Calu3 (cell line): ENCODE data around the gene CAPZA1. TPM values are rescaled to one million over a fixed set of nuclear protein-coding genes. Genes with fewer than 3 reads are reported as not detected.

Experiments
- BruUV-seq: library from RNA; stranded (reverse); fragments of 400-500 nt; replicated peaks from 2 replicates; lab custom pipeline; 2021; lab: Mats Ljungman, UMichigan
- CTCF ChIA-PET: fragments of 300-600 bp; sonication (Branson Sonifier 250); formaldehyde crosslinking; loops from one replicate; lab custom pipeline; 2022; ENCODE audit warnings: antibody characterized with exemption; lab: Charles Lee
- DNase-seq: peaks from one replicate; pipeline ENCODE4 v3.0.0; 2022
- H3K27ac Mint-ChIP-seq: one replicate; pipeline ENCODE4 v1.8.0; 2022; ENCODE audit warnings: mixed read lengths; ENCODE audit not compliant: unreplicated experiment
- H3K27me3 Mint-ChIP-seq: one replicate; pipeline ENCODE4 v1.8.0; 2022; ENCODE audit warnings: mixed read lengths; ENCODE audit not compliant: unreplicated experiment
- H3K36me3 Mint-ChIP-seq: one replicate; pipeline ENCODE4 v1.8.0; 2022; ENCODE audit warnings: mild to moderate bottlenecking, moderate library complexity, mixed read lengths; ENCODE audit not compliant: insufficient read depth, unreplicated experiment
- H3K4me1 Mint-ChIP-seq: one replicate; pipeline ENCODE4 v1.8.0; 2022; ENCODE audit warnings: mild to moderate bottlenecking, low read depth, mixed read lengths; ENCODE audit not compliant: unreplicated experiment
- H3K4me3 Mint-ChIP-seq: one replicate; pipeline ENCODE4 v1.8.0; 2022; ENCODE audit warnings: mild to moderate bottlenecking, low read depth, moderate library complexity, mixed read lengths; ENCODE audit not compliant: unreplicated experiment
- H3K9me3 Mint-ChIP-seq: one replicate; pipeline ENCODE4 v1.8.0; 2022; ENCODE audit warnings: low read depth, mixed read lengths; ENCODE audit not compliant: unreplicated experiment
- intact Hi-C: fragments of 100-400 bp; cut with micrococcal nuclease; formaldehyde crosslinking; loops from one replicate; pipeline ENCODE4 v1.10.0; 2022; ENCODE audit not compliant: unreplicated experiment
- total RNA-seq: library from RNA; stranded (reverse); gene quantifications from 2 replicates; pipeline ENCODE4 v1.2.3, GENCODE V29; 2022
- TF ChIP-seq, protein P1 (sequence below): fragments of 200-600 bp; IDR thresholded peaks from one replicate; pipeline ENCODE4 v1.8.0; 2022; ENCODE audit warnings: antibody characterized with exemption; ENCODE audit not compliant: unreplicated experiment

Gene CAPZA1
- total RNA-seq, 1 experiment from 2014 or later = 103 TPM

DNA sequence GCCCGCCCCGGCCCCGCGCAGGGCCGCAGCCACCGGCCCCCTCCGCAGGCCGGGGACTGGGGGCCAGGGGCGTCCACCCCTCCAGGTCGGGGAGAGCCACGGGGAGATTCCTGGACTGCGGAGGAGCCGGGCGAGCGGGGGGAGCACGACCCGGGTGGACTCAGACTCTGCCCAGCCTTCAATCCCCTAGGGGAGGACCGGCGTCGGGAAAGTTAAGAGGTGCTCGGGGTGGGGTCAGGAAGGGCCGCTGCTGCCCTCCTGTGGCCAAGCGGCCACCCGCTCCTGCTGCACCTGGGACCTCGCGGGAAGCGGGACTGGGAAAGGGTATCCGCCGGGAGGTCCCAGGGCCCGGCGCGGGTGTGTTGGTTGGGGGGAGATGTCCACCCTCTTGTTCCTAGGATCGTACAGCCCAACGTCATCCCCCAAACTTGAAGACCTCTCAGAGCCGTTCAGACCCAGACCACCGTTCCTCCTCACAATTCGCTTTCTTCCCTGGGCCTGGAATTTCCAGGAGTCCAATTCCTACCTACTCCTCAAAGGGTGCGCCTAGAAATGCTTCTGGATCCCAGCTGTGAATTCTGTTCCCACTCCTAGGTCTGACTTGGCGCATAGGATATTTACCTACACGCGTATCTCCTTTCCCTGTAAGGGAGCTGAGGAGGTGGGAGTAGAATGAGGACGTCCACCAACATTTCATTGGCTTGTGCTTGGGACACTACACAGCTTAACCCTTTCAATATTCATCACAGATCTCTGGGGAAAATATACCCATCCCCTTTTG lies 87.8 kb downstream of the CAPZA1 start:
- TF ChIP-seq, protein P1, sequence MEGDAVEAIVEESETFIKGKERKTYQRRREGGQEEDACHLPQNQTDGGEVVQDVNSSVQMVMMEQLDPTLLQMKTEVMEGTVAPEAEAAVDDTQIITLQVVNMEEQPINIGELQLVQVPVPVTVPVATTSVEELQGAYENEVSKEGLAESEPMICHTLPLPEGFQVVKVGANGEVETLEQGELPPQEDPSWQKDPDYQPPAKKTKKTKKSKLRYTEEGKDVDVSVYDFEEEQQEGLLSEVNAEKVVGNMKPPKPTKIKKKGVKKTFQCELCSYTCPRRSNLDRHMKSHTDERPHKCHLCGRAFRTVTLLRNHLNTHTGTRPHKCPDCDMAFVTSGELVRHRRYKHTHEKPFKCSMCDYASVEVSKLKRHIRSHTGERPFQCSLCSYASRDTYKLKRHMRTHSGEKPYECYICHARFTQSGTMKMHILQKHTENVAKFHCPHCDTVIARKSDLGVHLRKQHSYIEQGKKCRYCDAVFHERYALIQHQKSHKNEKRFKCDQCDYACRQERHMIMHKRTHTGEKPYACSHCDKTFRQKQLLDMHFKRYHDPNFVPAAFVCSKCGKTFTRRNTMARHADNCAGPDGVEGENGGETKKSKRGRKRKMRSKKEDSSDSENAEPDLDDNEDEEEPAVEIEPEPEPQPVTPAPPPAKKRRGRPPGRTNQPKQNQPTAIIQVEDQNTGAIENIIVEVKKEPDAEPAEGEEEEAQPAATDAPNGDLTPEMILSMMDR = peak; percentile 78
- peak; percentile 86 for DNase-seq
- Mint-ChIP-seq H3K27me3 (no peaks in the 10 kb centered on the region), H3K4me3 (peak overlapping the region; percentile 97), H3K36me3 (peaks cover 49% of the 10 kb centered on the region), H3K4me1 (peaks cover 31% of the 10 kb centered on the region), H3K27ac (peak overlapping the region; percentile 77), H3K9me3 (no peaks in the 10 kb centered on the region)
- CTCF ChIA-PET = interaction anchor here (0.6 to 1.3 kb wide), 3 partner anchors 34 to 826 kb away, joined by 3 read pairs; no protein-coding TSS in a partner anchor
- intact Hi-C loops = loop anchor here (5.0 kb wide), 2 partner anchors 70 to 315 kb away; no protein-coding TSS in a partner anchor
- no TSS peak for BruUV-seq

DNA sequence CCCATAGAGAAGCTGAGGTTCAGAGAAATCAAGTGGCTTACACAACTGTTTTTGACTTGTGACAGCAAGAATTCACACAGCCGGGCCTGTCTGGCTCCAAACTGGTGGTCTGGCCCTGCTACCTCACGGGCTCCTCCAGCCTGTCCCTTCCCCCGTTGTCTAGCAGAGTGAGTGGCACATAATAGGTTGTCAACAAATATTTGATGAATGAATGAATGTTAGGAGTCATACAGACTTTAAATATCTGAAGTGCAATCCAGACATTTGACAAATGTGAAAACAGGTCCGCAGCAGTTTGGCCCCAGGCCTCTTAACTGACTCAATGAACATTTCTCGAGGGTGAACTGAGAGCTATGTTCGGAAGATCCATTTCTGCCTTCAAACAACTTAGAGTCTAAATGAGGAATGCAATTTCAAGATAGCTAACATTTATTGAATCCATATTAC lies 88.4 kb downstream of the CAPZA1 start:
- peaks cover 43% of the 10 kb centered on the region for H3K36me3 Mint-ChIP-seq
- H3K27ac Mint-ChIP-seq = peak overlapping the region; percentile 77
- CTCF ChIA-PET = interaction anchor here (0.6 to 1.3 kb wide), 2 partner anchors 34 to 826 kb away, joined by 3 read pairs; no protein-coding TSS in a partner anchor
- H3K4me3 Mint-ChIP-seq = peak overlapping the region; percentile 97
- BruUV-seq = no TSS peak
- H3K27me3 Mint-ChIP-seq = no peaks in the 10 kb centered on the region
- intact Hi-C loops = loop anchor here (5.0 kb wide), 2 partner anchors 71 to 316 kb away; no protein-coding TSS in a partner anchor
- no peak for DNase-seq
- no peaks in the 10 kb centered on the region for H3K9me3 Mint-ChIP-seq
- peaks cover 30% of the 10 kb centered on the region for H3K4me1 Mint-ChIP-seq
- TF ChIP-seq, protein P1 = no peak

- CTCF ChIA-PET = interaction anchor here (0.6 to 1.3 kb wide), 2 partner anchors 35 to 825 kb away, joined by 3 read pairs; no protein-coding TSS in a partner anchor
- no peaks in the 10 kb centered on the region for H3K9me3 Mint-ChIP-seq
- DNase-seq = no peak
- H3K4me1 Mint-ChIP-seq = peaks cover 31% of the 10 kb centered on the region
- no TSS peak for BruUV-seq
- peaks cover 39% of the 10 kb centered on the region for H3K36me3 Mint-ChIP-seq
- intact Hi-C loops = loop anchor here (5.0 kb wide), 2 partner anchors 71 to 316 kb away; no protein-coding TSS in a partner anchor
- no peak overlapping the region for H3K4me3 Mint-ChIP-seq
- TF ChIP-seq, protein P1 = no peak
- H3K27ac Mint-ChIP-seq = no peak overlapping the region
- no peaks in the 10 kb centered on the region for H3K27me3 Mint-ChIP-seq
These were observed 88.9 kb downstream of the CAPZA1 start for GRCh38 chr1:112708489-112708888.

DNA sequence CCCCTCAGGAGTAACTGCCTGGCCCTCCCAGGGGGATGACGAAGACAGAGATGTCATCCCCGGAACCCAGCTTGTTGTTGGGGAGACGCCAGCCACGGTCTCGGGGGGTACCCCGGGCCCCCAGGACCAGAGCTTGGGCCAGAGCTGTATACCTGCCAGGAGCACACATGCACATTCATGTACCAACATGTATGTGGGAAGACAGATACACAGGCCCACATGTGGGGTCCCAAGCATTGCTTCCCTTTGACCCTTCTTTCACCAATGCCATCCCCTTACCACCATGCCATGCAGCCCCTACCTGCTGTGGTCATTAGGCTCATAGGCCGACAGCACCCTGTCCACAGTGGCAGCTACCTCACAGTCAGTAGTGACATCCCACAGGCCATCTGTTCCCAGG lies 90.5 kb downstream of the CAPZA1 start:
- no peaks in the 10 kb centered on the region for H3K27me3 Mint-ChIP-seq
- CTCF ChIA-PET = no interaction called here
- intact Hi-C loops = no loop called here
- DNase-seq = no peak
- H3K4me1 Mint-ChIP-seq = peaks cover 24% of the 10 kb centered on the region
- TF ChIP-seq, protein P1 = no peak
- H3K36me3 Mint-ChIP-seq = peaks cover 39% of the 10 kb centered on the region
- no TSS peak for BruUV-seq
- no peaks in the 10 kb centered on the region for H3K9me3 Mint-ChIP-seq
- H3K4me3 Mint-ChIP-seq = no peak overlapping the region
- no peak overlapping the region for H3K27ac Mint-ChIP-seq
